HG03135 (cell line): ENCODE measurements around the gene APC2.
"Not testable (repeated sequence)": the region's sequence is repeated elsewhere in the genome, so short reads cannot be mapped to it uniquely, and the experiment has no call there.

ENCODE experiments used
- ATAC-seq: cut with Tn5 transposase; IDR thresholded peaks from one replicate; pipeline ENCODE4 v1.9.1; 2021; ENCODE audit warnings: mild to moderate bottlenecking, moderate library complexity; ENCODE audit not compliant: unreplicated experiment

Gene APC2

DNA sequence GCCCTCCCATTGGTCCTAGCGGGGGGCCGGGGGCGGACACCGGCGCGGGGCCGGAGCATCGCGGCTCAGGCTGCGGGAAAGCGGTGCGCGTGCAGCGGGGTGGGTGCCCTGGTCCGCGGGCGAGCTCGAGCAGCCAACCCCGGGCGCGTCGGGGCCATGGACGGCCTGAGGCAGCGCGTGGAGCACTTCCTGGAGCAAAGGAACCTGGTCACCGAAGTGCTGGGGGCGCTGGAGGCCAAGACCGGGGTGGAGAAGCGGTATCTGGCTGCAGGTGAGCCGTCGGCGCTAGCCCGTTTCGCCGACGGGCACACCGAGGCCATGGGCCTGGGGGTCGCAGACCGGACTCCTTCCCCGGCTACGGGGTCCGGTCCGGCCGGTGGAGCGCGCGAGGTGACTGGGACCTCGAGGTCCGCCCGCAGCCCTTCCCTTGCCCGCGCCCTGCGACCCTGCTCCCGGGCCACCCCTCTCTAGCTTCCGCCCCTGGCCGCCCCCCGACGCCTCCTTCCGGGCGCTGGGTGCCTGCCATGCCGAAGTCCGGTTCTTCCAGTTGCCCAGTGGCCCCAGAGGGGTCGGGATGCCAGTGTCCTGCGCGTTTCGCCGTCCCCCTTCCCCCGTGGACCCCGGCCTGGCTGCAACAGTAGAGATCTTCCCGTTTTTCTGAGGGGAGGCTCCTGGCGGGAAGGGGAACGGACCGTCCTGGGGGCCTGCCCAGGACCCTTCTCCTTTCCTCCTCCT is 41.4 kb downstream of the APC2 start, which contains the start of gene REEP6:
Gene REEP6, plus strand, starts transcription at position 68 of the 735 bp plus-strand sequence. Its CDS starts 89 bp downstream, at position 157.
- no peak for ATAC-seq

DNA sequence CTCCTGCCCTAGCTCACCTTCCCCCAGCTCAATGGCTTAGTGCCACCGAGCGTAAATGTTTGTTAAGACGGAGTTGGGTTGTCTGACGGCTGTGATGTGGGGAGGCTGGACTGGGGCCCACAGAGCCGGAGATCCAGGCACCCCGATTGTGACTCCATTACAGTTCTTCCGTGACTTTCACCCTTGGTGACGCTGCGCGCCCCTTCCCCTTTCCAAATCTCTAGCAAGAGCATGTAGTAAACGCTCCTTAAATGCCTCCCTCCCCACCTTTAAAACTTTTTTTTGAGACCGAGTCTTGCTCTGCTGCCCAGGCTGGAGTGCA is 41.9 kb downstream of the APC2 start:
- ATAC-seq, result no peak

DNA sequence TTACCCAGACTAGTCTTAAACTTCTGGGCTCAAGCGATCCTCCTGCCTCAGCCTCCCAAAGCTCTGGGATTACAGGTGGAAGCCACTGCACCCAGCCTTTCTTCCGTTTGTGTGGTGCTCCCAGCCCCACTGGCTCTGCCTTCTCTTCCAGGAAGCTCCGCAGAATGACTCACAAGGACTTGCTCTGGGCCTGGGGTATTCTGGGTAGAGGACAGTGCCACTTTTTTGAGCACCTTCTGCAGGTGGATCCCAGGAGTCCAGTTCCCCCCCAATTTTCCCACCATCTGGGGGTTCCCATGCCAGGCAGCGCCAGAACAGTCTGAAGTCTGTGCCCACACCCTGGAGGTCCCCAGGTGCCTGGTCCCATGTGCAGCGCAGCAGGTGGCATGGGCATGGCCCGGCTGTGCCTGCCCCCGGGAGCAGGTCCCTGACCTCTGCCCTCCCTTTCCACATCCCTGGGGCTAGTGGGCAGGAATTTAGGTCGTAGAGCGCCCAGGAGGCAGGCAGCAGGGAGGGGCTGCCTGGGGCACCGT is 42.6 kb downstream of the APC2 start:
- ATAC-seq, result no peak

DNA sequence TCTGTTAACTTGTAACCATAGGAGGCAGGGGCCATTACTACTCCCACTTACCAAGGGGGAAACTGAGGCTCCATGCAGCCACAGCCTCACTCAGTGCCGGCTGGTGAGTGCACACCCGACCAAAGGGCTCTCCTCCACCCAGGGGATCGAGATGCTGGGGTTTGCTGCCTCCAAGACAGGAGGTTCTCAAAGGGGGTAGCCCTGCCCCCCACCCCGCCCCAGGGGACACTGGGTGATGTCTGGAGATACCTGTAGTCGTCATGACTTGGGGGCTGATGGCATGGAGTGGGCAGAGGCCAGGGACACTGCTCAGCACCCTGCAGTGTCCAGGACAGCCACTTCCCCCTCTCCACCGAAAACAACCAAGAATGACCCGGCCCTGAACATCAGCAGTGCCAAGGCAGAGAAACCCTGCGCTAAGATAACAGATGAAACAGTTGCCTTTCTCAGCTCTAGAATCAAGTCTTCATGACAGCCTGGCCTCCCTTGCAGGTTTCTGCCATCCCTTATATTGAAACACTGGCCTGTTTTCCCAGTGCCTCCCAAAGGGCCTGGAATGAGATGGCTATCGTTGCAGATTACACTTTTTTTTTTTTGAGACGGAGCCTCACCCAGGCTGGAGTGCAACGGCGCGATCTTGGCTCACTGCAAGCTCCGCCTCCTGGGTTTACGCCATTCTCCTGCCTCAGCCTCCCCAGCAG is 44.3 kb downstream of the APC2 start:
- ATAC-seq, result no peak

DNA sequence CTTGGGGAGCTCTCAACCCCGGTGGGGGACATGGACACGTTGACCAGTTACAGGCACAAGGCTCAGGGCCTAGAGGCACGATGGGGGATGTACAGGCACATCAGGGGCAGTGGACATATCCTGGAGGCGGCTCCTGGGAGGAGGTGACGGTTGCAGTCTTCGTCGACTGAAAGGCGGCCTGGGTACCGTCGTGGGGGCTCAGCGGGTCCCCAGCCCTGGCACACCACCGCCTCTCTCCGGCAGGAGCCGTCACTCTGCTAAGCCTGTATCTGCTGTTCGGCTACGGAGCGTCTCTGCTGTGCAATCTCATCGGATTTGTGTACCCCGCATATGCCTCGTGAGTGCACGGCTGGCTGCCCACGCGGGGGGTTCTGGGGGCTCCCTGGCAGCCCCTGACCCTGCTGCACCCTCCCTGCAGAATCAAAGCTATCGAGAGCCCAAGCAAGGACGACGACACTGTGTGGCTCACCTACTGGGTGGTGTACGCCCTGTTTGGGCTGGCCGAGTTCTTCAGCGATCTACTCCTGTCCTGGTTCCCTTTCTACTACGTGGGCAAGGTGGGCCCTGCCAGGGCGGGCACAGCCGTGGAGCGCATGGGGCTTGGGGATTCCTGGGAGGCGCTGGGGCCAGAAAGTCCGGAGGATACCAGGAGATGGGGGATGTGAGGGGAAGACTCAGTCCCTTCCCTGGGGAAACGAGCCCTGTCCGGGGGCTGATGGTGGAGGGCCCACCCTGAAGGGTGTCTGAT is 45.3 kb downstream of the APC2 start:
- ATAC-seq, result no peak

DNA sequence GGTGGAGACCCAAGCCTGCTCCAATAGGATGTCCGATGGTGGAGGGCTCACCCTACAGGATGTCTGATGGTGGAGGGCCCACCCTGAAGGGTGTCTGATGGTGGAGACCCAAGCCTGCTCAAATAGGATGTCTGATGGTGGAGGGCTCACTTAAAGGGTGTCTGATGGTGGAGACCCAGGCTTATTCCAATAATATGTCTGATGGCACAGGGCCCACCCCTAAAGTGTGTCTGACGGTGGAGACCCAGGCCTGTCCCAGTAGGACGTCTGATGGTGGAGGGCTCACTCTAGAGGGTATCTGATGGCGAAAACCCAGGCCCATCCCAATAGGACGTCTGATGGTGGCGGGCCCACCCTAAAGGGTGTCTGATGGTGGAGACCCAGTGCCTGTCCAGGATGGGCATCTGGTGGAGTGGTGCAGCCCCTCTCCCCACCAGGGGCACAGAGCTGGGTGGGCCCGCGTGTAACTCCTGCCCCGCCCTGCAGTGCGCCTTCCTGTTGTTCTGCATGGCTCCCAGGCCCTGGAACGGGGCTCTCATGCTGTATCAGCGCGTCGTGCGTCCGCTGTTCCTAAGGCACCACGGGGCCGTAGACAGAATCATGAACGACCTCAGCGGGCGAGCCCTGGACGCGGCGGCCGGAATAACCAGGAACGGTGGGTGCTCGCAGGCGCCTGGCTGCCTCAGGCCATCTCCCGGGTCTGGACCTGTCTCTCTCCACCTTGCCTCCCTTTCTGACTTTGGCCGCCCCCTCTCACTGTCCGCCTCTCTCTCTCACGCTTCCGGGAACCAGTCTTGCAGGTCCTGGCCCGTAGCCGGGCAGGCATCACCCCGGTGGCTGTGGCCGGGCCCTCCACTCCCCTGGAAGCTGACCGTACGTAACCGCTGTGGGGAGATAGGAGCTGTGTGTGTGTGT is 46.1 kb downstream of the APC2 start:
- ATAC-seq, result no peak

DNA sequence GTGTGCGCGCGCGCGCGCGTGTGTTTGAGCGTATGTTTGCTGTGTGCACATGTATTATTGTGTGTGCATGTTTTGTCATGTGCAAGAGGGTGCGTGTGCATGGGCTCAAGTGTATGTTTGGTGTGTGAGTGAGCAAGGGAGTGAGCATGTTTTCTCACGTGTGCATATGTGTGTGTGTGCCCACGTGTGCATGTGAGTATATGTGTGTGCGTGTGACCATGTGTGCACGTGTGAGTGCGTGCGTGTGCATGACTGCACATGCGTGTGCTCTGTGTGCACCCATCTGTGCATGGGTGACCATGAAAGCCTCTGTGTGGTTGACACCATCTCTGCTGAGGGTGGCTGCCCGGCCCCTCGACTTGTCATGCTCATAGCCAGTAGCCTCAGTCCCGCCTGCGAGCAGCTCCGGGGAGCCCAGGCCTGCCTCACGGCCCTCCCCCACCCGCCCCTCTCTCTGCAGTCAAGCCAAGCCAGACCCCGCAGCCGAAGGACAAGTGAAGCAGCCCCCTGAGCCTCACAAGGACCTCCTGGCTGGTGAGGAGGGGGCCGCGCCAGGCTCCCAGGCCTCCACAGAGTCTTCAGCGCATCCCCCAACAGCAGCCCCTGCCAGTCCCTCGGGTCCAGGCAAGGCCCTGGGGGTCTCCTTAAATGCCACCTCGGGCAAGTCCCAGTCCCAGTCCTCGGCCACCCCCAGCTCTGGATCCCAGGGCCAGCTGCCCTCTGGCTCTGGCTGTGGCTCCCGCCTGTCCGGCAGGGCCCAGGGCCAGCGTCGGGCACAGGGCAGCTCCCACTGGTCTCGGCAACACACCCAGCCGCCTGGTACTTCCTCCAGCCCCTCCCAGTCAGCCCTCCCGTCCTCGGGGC is 47.0 kb downstream of the APC2 start:
- ATAC-seq, result no peak

DNA sequence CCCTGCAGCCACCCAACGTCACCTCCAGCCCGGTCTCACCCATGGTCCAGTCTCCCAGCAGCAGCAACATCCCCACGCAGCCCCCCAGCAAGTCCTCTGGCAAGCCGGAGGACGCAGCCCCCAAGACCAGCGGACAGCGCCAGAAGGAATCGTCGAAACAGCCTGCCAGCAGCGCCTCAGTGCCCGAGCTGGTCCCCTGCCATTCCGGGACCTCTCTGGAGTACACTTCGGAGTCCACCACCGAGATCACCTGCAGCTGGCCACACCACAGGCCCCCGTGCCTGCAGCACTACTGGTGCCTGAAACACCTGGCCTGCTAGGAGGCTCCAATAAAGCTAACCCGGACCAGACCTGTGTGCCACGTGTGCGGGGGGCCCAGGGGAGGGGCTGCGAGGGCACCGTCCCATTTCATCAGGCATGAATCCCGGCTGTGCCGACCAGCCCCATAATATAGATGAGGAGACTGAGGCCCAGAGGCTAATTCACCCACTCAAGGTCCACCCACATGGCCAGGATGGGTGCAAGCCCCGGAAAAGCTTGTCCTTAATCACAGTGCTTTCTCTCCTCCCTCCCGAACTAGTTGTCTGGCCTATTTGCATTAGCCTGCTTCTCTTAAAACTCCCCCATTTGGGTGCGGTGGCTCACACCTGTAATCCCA is 47.8 kb downstream of the APC2 start:
- ATAC-seq, result no peak

DNA sequence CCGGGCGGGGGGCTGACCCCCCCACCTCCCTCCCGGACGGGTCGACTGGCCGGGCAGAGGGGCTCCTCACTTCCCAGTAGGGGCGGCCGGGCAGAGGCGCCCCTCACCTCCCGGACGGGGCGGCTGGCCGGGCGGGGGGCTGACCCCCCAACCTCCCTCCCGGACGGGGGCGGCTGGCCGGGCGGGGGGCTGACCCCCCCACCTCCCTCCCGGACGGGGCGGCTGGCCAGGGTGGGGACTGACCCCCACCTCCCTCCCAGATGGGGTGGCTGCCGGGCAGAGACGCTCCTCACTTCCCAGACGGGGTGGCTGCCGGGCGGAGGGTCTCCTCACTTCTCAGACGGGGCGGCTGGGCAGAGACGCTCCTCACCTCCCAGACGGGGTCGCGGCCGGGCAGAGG is 49.3 kb downstream of the APC2 start:
- ATAC-seq, result not testable (repeated sequence)

DNA sequence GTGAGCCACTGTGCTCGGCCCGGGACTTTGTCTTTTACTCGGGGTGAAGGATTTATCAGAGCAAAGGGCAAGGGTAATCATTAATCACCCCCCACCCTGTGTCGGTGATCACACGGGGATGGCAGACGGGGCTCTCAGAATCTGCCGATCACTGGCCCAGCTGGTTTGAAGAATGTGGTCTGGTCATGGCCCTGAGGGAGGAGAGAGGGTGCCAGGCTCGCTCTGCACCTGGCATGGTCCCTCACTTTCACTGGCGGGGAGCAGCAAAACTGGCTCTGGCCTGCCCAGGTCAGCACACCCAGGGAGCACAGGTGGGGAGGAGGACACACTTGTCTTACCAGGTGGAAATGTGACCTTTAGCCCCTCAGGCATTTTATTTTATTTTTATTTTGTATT is 51.3 kb downstream of the APC2 start:
- ATAC-seq, result no peak

DNA sequence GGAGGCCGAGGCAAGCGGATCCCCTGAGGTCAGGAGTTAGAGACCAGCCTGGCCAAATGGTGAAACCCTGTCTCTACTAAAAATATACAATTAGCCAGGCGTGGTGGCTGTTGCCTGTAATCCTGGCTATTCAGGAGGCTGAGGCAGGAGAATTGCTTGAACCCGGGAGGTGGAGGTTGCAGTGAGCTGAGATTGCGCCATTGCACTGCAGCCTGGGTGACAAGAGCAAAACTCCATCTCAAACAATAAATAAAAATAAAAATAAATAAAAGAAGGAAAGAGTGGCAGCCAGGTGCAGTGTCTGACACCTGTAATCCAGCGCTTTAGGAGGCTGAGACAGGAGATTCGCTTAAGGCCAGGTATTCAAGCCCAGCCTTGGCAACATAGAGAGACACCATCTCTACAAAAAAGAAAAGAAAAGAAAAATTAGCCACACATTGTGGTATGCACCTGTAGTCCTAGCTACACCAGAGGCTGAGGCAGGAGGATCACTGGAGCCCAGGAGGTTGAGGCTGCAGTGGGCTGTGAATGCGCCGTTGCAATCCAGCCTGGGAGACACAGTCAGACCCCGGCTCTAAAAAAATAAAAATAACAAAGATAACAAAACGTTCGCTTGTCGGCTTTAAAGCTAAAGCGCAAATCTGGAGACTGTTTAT is 52.6 kb downstream of the APC2 start:
- ATAC-seq, result no peak

DNA sequence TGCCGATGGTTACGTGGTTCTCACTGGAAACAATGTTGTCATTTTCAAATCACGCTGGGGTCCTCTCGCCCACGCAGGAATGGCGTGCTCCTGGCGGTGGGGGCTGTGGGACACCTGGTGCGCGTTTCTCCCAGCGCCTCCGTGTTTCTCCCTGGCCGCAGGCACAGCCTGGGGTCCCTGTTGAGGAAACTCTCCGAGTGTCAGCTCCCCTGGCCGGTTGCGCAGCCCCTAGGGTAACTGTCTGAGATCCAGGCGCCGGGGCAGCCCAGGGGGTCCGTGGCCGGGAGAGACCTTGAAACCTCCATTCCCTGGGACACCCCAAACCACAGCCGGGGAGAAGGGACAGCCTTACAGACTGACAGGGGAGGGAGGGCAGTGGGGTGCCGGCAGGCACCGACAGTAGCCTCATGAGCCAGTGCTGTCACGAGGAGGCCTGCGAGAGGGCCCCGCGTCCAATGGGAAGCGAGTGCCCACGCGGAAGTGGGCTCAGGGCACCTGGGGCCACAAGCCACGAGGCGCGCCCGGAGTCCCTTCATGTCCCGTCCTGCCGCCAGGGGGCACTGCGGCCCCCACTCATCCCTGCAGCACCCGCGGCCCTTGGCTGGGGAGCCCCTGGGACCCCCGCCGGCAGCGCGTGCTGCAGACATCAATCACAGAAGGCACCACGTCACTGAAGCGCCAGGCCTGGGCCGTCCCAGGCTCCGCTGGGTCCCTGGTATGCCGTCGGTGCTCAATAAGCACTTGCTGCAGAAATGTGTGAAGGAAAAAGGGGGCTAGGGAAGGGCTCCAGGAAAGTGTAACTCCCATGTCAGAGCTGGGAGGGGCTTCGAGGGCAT is 53.4 kb downstream of the APC2 start:
- ATAC-seq, result no peak

DNA sequence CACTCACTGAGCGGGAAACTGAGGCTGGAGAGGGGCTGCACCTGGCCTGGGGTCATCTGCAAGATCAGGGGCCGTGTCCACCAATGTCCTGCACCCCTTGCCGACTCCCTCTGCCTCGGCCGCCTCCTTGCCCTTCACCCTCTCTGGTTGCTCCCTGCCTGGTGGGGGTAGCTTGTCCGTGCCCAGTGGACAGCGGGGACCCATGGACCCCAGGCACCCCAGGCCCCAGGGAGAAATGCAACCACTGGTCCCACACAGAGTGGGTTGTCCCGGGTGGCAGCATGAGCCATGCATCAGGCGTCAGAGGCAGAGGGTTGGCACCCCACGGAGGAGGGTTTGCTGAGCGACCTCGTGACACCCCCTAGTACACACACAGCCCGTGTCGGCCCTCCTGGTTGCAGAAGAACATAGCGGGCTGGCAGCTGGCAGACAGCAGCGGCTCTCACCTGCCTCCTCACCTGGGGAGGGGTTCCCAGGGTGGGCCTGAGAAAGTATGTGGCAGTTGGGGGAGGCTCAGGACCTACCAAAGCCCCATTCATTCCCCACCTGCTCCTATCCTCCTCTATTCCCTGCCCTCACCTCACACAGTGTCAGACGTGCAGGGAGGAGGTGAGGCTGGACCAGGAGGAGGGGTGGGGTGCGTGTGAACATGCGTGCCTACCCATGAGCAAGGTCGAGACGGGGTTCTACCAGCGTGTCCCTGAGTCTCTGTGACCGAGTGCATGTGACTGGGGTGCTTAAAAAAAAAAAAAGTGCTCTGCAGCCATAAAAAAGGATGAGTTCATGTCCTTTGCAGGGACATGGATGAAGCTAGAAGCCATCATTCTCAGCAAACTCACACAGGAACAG is 54.2 kb downstream of the APC2 start:
- no peak for ATAC-seq

DNA sequence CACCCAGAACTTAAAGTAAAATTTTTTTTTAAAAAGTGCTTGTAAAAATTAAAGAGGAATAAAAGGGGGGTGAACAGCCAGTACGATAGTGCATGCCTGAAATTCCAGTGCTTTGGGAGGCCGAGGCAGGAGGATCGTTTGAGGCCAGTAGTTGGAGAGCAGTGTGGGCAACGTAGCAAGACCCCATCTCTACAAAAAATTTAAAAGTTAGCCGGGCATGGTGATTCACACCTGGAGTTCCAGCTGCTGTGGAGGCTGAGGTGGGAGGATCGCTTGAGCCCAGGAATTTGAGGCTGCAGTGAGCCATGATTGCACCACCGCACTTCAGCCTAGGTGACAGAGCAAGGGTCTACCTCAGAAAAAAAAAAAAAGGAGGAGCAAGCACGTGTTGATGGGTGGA is 55.1 kb downstream of the APC2 start:
- ATAC-seq, result no peak

DNA sequence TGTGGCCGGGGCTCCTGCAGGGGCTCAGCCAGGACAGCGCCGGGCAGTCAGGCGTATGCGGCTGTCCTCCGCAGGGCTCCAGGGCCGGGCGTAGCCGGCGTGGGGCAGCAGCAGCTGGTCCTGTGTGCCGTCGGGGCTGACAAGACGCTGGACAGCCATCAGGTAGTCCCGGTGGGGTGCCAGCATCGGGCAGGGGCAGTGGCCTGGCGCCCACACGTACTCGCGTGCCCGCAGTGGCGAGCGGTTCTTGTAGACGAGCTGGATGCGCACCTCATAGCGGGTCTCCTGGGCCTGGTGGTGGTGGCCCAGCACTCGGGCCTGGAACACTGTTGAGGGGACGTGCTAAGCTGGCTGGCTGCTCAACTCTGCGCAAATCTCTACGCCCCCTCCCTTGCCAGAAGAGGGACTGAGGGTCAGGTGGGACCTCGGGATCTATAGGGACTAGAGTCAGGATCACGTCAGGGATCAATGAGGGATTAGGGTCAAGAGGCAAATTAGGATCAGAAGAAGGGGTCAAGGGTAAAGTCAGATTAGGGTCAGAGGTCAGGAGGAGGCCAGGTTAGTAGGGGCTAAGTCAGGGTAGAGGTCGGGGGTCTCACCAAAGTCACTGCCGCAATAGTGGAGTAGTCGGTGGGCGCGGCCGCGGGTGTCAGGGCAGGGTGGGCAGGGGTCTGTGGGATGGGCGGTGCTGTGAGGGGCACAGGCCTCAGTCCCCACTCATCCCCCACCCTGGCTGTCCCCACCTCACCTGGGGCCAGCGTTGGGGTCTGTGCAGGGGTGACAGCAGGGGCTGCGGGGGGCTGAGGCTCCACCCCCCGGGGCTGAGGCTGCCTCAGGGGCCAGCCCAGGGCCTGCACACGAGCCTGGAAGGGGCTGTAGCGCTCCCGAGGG is 56.3 kb downstream of the APC2 start:
- ATAC-seq, result no peak

DNA sequence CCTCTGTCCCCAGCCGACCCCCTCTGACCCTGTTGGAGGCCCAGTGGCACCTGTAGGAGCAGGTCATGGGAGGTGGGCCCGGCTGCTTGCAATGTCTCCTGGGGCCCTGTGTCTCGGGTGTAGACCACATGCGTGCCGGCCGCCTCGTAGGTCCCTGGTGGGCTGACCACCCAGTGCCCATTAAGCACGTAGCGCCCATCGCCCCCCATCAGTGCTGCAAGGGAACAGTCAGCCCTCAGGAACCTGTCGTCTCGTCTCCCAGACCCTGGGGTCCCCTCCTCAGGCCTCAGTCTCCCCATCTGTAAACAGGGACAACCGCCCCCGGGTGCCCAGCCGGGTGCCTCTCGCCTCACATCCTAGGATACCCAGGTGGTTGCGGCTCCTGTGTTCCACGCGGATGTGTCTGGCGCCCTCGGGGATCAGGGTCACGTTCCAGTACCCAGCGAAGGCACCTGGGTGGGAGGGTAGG is 57.3 kb downstream of the APC2 start:
- no peak for ATAC-seq
